ENCODE results near the gene IFNGR1. TPM values are rescaled to one million over a fixed set of nuclear protein-coding genes. Genes with fewer than 3 reads are reported as not detected.

Gene IFNGR1
- total RNA-seq, 4 donors from 2014 or later, result 54.7 to 97.4 (median 61.1) TPM

GRCh38 chr6:137165375-137166246, 53.6 kb downstream of the IFNGR1 start:
- Histone ChIP-seq H3K4me3 (no peak overlapping the region), H3K36me3 (no peaks in the 10 kb centered on the region), H3K27ac (no peak overlapping the region), H3K9me3 (no peaks in the 10 kb centered on the region), H3K4me1 (no peaks in the 10 kb centered on the region), H3K27me3 (no peaks in the 10 kb centered on the region)
- TF ChIP-seq POLR2A (IDR thresholded peaks at IDR 0.05), result no peak
- TF ChIP-seq, protein P1, sequence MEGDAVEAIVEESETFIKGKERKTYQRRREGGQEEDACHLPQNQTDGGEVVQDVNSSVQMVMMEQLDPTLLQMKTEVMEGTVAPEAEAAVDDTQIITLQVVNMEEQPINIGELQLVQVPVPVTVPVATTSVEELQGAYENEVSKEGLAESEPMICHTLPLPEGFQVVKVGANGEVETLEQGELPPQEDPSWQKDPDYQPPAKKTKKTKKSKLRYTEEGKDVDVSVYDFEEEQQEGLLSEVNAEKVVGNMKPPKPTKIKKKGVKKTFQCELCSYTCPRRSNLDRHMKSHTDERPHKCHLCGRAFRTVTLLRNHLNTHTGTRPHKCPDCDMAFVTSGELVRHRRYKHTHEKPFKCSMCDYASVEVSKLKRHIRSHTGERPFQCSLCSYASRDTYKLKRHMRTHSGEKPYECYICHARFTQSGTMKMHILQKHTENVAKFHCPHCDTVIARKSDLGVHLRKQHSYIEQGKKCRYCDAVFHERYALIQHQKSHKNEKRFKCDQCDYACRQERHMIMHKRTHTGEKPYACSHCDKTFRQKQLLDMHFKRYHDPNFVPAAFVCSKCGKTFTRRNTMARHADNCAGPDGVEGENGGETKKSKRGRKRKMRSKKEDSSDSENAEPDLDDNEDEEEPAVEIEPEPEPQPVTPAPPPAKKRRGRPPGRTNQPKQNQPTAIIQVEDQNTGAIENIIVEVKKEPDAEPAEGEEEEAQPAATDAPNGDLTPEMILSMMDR (IDR thresholded peaks at IDR 0.05 in 4 of 5, conservative IDR thresholded peaks at IDR 0.05 in 1 of 5), result no peak
- ATAC-seq (no peak), DNase-seq (no peak)
- in situ Hi-C loops (cut with MboI; ENCODE audit: low sequenced_read_pairs in 4 of 4) (no loop called here), intact Hi-C loops (cut with DNase I; ENCODE audit: low total_unique reads) (no loop called here)

GRCh38 chr6:137163732-137164318, 55.4 kb downstream of the IFNGR1 start:
- intact Hi-C loops (cut with DNase I; ENCODE audit: low total_unique reads), result no loop called here
- DNase-seq (no peak), ATAC-seq (no peak)
- TF ChIP-seq, protein P1 (IDR thresholded peaks at IDR 0.05 in 4 of 5, conservative IDR thresholded peaks at IDR 0.05 in 1 of 5), result no peak
- in situ Hi-C loops (cut with MboI; ENCODE audit: low sequenced_read_pairs in 4 of 4), result no loop called here
- H3K4me1 ChIP-seq, result no peaks in the 10 kb centered on the region
- no peaks in the 10 kb centered on the region for H3K36me3 ChIP-seq
- no peak overlapping the region for H3K27ac ChIP-seq
- H3K9me3 ChIP-seq, result no peaks in the 10 kb centered on the region
- H3K27me3 ChIP-seq, result no peaks in the 10 kb centered on the region
- H3K4me3 ChIP-seq, result no peak overlapping the region

- Histone ChIP-seq H3K27ac (no peak overlapping the region), H3K9me3 (no peaks in the 10 kb centered on the region), H3K4me1 (no peaks in the 10 kb centered on the region), H3K36me3 (no peaks in the 10 kb centered on the region), H3K4me3 (no peak overlapping the region), H3K27me3 (no peaks in the 10 kb centered on the region)
- DNase-seq (no peak), ATAC-seq (no peak)
- in situ Hi-C loops (cut with MboI; ENCODE audit: low sequenced_read_pairs in 4 of 4), result no loop called here
- TF ChIP-seq, protein P1 (IDR thresholded peaks at IDR 0.05 in 4 of 5, conservative IDR thresholded peaks at IDR 0.05 in 1 of 5), result no peak
- no peak for TF ChIP-seq POLR2A (IDR thresholded peaks at IDR 0.05)
- intact Hi-C loops (cut with DNase I; ENCODE audit: low total_unique reads), result no loop called here
These were observed 56.4 kb downstream of the IFNGR1 start for GRCh38 chr6:137162692-137163306.

- no peak for TF ChIP-seq POLR2A (IDR thresholded peaks at IDR 0.05)
- TF ChIP-seq, protein P1 (IDR thresholded peaks at IDR 0.05 in 4 of 5, conservative IDR thresholded peaks at IDR 0.05 in 1 of 5), result no peak
- intact Hi-C loops (cut with DNase I; ENCODE audit: low total_unique reads) (no loop called here), in situ Hi-C loops (cut with MboI; ENCODE audit: low sequenced_read_pairs in 4 of 4) (no loop called here)
- H3K36me3 ChIP-seq, result no peaks in the 10 kb centered on the region
- H3K4me1 ChIP-seq, result no peaks in the 10 kb centered on the region
- H3K27ac ChIP-seq, result no peak overlapping the region
- ATAC-seq (no peak), DNase-seq (no peak)
- H3K27me3 ChIP-seq, result no peaks in the 10 kb centered on the region
- H3K9me3 ChIP-seq, result no peaks in the 10 kb centered on the region
- no peak overlapping the region for H3K4me3 ChIP-seq
These were observed 57.2 kb downstream of the IFNGR1 start for GRCh38 chr6:137161949-137162348.

Data from gastrocnemius medialis (tissue), 4 donors.